NCI-H748 (cell line): ENCODE measurements around the gene OPA3.
A peak's percentile ranks its signal among the peaks of the same experiment; 100 is the strongest.

Experiments used
- DNase-seq: peaks from one replicate; lab custom pipeline; 2025; ENCODE audit not compliant: unreplicated experiment; lab: John Stamatoyannopoulos, UW

OPA3 gene

GRCh38 chr19:45484273-45484945, 100.2 kb downstream of the OPA3 start:
- DNase-seq = no peak

DNA sequence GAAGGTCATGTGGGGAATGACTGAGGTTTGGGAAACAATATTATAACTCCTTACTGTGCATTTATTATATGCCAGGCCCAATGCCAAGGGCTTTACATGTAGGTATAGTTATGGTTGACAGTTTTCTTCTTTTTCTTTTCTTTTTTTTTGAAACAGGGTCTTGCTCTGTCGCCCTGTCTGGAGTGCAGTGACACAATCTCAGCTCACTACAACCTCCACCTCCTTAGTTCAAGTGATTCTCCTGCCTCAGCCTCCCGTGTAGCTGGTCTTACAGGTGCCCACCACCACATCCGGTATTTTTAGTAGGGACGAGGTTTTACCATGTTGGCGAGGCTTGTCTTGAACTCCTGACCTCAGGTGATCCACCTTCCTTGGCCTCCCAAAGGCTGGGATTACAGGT, 101.6 kb downstream of the OPA3 start:
- DNase-seq = no peak

GRCh38 chr19:45478454-45479238, 106.0 kb downstream of the OPA3 start:
- peak; percentile 97 for DNase-seq

DNA sequence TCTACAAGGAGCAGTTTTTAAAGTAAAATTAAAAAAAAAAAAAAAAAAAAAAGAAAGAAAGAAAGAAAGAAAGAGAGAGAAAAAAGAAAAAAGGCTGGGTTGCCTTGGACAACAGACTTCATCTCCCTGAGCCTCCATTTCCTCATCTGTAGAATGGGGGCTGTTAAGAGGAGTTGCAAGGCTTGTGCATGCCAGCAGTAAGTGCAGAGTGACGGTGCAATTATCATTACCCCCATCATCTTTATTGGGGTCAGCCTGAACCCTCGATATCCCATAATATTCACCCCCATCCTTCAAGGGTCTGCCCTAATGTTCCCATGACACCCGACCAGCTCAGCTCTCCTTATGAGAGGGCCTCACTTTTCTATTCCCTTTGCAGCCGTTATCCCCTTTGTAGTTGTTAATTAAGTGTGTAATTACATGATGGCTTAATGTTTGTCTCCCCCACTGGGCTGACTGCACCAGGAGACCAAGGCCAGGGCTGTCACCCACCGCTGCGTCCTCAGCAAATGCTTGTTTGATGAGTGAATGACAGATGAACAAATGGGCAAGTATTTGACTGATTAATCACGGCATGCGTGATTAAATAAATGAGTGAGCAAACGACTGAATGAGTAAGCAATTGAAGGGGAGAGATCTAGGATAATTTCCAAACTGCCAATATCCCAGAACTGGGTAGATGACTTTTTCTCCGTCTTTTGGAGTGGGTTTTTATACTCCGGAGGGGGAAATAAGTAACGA, 106.7 kb downstream of the OPA3 start:
- DNase-seq = peak; percentile 88
